Stimulated activated CD4-positive, alpha-beta T cell treated with anti-CD3 and anti-CD28 coated beads, Interleukin-1b, Interleukin-23, amount 100 ng/mL, for 1 hour (primary cell): Measurements from ENCODE around the gene ARL5C.
"Not testable (repeated sequence)": the region's sequence is repeated elsewhere in the genome, so short reads cannot be mapped to it uniquely, and the experiment has no call there.

Source experiments
- DNase-seq, 2 donors: peaks; one replicate each; pipeline ENCODE4 v3.0.0-alpha.2; 2020; ENCODE audit warnings: low read depth in 2 of 2

The ARL5C gene

GRCh38 chr17:39194089-39194984 lies 28.4 kb upstream of the ARL5C start:
- DNase-seq = no peak

GRCh38 chr17:39193346-39193745 lies 27.4 kb upstream of the ARL5C start:
- no peak for DNase-seq

- no peak for DNase-seq
Measured at GRCh38 chr17:39192901-39193300, 26.9 kb upstream of the ARL5C start.

- DNase-seq = no peak
Measured at GRCh38 chr17:39191750-39192510, 26.0 kb upstream of the ARL5C start.

- no peak for DNase-seq
Measured at GRCh38 chr17:39187152-39187830, 21.3 kb upstream of the ARL5C start.

- DNase-seq = no peak
Measured at GRCh38 chr17:39186481-39187002, 20.6 kb upstream of the ARL5C start.

GRCh38 chr17:39183720-39184119 lies 17.8 kb upstream of the ARL5C start:
- DNase-seq = no peak

GRCh38 chr17:39183045-39183444 lies 17.1 kb upstream of the ARL5C start:
- DNase-seq = no peak

GRCh38 chr17:39181303-39181702 lies 15.3 kb upstream of the ARL5C start:
- no peak for DNase-seq

- DNase-seq = no peak
Measured at GRCh38 chr17:39178536-39178935, 12.6 kb upstream of the ARL5C start.

GRCh38 chr17:39177256-39177655 lies 11.3 kb upstream of the ARL5C start:
- DNase-seq = no peak

GRCh38 chr17:39175695-39176093 lies 9.7 kb upstream of the ARL5C start:
- DNase-seq = no peak

GRCh38 chr17:39174920-39175694 lies 9.1 kb upstream of the ARL5C start:
- DNase-seq = peak; percentile 52 to 55

- DNase-seq = no peak
Measured at GRCh38 chr17:39173526-39174274, 7.7 kb upstream of the ARL5C start.

GRCh38 chr17:39173080-39173479 lies 7.1 kb upstream of the ARL5C start:
- DNase-seq = no peak

- no peak for DNase-seq
Measured at GRCh38 chr17:39171933-39172332, 6.0 kb upstream of the ARL5C start.

- DNase-seq = no peak
Measured at GRCh38 chr17:39170558-39170957, 4.6 kb upstream of the ARL5C start.

GRCh38 chr17:39170109-39170508 lies 4.1 kb upstream of the ARL5C start:
- DNase-seq = no peak

GRCh38 chr17:39169518-39169917 lies 3.6 kb upstream of the ARL5C start:
- DNase-seq = no peak

- DNase-seq = no peak
Measured at GRCh38 chr17:39169101-39169500, 3.1 kb upstream of the ARL5C start.

GRCh38 chr17:39168503-39168902 lies 2.5 kb upstream of the ARL5C start:
- not testable (repeated sequence) for DNase-seq
